Epithelial cell of esophagus (primary cell): ENCODE measurements around the gene FBXO7.

Experiments
- DNase-seq: peaks from one replicate; pipeline ENCODE4 v3.0.0; 2010; ENCODE audit warnings: low read depth
- H3K4me3 ChIP-seq: 2 replicates; pipeline ENCODE4 v1.5.1; 2011; ENCODE audit warnings: mild to moderate bottlenecking, low read length, control low read depth
- TF ChIP-seq, protein P1 (sequence below): IDR thresholded peaks from 2 replicates; pipeline ENCODE4 v1.5.1; 2011; ENCODE audit warnings: low read depth, mild to moderate bottlenecking, low read length, control low read depth, inconsistent platforms; ENCODE audit not compliant: insufficient read depth; ENCODE audit errors: missing control alignments

Gene FBXO7

DNA sequence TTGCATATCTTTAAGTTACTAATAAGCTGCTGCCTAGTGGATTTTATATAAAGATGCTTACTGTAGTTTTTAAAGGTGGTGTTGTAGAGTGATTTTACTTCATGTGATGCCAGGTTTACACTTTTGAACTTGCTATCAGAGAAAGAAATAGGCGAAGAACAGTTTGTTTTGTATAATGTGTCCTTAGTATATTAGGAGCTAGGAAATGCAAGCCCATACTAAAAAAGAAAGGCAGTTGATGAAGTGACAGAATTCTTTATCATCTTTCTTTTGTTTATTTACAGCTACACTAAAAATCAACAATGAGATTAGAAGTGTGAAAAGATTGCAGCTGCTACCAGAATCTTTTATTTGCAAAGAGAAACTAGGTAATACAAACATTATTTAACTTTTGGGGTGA is 12.8 kb downstream of the FBXO7 start:
- H3K4me3 ChIP-seq, result no peak overlapping the region
- DNase-seq, result no peak
- TF ChIP-seq, protein P1, sequence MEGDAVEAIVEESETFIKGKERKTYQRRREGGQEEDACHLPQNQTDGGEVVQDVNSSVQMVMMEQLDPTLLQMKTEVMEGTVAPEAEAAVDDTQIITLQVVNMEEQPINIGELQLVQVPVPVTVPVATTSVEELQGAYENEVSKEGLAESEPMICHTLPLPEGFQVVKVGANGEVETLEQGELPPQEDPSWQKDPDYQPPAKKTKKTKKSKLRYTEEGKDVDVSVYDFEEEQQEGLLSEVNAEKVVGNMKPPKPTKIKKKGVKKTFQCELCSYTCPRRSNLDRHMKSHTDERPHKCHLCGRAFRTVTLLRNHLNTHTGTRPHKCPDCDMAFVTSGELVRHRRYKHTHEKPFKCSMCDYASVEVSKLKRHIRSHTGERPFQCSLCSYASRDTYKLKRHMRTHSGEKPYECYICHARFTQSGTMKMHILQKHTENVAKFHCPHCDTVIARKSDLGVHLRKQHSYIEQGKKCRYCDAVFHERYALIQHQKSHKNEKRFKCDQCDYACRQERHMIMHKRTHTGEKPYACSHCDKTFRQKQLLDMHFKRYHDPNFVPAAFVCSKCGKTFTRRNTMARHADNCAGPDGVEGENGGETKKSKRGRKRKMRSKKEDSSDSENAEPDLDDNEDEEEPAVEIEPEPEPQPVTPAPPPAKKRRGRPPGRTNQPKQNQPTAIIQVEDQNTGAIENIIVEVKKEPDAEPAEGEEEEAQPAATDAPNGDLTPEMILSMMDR, result no peak

DNA sequence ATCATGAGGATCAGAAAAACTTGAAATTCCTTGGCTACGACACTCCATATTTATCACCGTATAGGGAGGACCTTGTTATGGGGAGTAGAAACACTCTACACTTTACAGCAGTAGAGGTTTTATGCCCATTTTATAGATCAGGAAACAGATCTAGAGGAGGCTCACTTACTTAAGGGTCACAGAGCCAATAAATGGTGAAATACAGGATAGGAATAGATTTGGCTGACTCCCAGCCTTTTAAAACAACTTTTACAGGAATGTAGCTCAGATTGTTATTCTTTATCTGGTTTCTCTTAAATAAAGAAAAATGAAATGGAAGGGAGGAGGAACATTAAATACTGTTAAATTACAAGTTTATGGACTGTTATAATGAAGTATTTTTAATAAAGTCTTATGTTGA is 14.8 kb downstream of the FBXO7 start:
- TF ChIP-seq, protein P1, result no peak
- no peak for DNase-seq
- H3K4me3 ChIP-seq, result no peak overlapping the region

DNA sequence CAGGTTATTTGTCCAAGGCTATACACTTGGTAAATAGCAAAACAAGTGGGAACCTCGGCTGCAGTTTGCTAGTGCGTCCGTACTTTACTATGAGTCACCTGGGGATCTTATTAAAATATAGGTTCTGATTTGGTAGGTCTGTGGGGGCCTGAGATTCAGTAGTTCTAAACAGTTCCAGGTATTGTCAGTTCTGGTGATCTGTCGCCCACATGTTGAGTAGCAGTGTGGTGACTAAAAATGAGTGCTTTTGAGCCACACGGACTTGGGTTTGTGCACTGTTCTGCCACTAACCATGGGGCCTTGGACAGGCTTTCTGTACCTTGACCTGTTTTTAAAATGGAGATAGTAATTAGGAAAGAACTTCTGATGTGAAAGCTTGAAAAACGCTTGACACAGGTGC is 15.7 kb downstream of the FBXO7 start:
- TF ChIP-seq, protein P1, result no peak
- DNase-seq, result no peak
- no peak overlapping the region for H3K4me3 ChIP-seq

DNA sequence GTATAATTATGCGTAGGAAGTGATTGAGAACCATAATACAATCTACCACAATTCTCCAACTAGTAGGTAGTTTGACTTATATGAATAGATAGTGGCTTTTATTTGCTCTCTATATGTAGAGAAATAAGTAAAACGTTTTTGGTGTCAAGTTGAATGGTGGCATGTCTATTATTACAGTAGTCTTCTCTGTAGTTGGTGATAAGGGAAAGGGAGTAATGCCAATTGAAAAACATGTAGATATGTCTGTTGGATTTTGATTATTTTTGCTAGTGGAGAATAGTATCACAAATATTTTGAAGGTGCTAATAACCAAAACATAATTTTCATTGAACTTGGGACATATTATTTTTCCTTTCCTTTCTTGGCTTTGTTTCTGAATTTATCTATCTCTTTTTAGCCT is 17.5 kb downstream of the FBXO7 start:
- TF ChIP-seq, protein P1, result no peak
- DNase-seq, result no peak

DNA sequence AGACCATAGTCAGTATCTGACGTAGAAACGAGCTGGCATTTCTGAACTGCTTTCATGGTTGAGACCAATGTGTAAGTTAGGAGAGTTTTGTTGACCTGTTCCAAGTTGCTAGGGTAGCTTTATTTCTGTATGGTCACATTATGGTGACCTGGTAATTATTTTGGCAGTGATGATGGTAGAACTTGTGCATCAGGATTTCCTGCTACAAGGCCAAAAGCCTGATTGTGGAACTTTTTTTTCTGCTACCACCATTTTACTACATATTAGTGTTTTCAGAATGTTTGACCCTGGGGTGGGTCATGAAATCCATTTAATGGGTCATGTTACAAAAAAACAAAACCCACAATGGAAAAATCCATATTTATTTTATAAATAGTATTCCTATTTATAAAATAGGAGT is 18.9 kb downstream of the FBXO7 start:
- no peak overlapping the region for H3K4me3 ChIP-seq
- TF ChIP-seq, protein P1, result no peak

More for the DNA sequence above, 17.5 kb downstream of the FBXO7 start:
- no peak overlapping the region for H3K4me3 ChIP-seq

DNA sequence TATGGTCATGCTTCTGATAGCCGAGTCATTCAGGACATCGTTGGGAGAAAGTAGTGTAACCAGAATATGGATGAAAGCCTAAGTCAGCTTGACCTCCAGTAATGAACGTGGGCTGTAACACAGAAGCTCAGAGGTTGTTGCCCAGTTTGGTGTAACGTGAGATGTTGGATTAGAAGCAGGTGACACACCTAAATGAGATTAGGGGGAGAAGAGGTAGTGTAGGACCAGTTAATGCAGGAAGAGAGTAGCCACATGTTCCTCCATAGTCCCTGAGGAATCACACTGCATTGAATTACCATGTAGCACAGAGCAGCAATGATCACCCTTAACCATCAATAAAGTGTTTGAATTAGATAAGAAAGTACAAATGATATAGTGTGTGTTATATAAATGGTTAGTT is 20.4 kb downstream of the FBXO7 start:
- TF ChIP-seq, protein P1, result no peak
- no peak overlapping the region for H3K4me3 ChIP-seq
- DNase-seq, result no peak

More for the DNA sequence above, 18.9 kb downstream of the FBXO7 start:
- no peak for DNase-seq

DNA sequence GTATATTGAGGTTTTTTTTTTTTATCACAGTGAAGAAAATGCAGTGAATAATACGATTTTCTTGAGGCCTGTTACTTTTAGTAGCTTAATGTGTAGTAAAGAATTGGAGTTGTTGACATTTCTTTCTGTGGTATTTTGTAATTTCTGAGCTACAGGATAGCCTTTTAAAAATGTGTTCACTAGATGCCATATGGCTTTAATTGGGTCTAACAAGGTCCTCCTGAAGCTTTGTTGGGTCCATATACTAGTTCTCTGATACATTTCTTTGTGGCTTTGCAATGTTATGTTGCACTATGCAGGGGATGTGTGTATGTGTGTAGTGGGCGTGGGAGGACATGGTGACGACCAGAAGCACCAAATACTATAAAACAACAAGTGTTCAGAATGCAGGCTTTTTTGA is 25.1 kb downstream of the FBXO7 start:
- no peak for DNase-seq
- TF ChIP-seq, protein P1, result no peak
- H3K4me3 ChIP-seq, result no peak overlapping the region
